ENCODE results near the gene PPP1R14C.

The PPP1R14C gene

DNA sequence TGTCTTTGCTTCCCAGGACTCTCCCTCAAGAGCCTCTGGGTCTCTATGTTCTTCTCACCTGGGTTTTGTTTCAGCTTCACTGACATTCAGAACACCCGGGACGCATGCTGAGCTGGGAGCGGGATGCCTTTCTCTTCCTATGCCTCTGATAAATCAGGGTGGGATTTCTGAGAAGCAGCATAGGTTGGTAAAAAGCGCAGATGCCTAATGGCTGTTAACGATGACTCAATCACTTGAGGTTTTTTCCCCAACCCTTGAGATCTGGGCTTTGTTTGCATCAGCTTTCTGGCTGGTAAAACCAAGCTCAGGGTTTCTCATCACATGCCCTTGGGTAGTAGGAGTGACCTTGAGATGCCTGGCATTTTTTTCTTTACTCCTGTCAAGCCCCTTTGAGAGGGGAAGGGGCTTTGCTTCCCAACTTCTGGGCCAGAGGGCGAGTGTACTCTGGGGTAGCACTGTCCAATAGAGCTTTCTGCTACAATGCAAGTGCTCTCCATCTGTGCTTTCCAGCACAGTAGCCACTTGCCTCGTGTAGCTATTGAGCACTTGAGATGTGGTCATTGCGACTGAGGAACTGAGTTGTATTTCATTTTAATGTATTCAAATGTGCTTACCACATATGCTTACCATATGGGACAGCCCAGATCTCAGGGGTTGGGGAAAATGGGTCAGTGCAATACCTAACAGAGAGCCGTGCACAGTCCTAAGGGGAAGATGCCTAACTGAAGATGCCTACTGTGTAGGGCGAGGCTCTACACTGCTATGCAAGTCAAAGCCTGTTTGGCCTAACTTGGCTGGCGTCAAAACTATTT is 69.1 kb downstream of the PPP1R14C start:
- TF ChIP-seq TAF1 (IDR thresholded peaks at IDR 0.05; ENCODE audit: low read depth) (no peak), TCF12 (IDR thresholded peaks at IDR 0.05; ENCODE audit: low read depth) (no peak), EGR1 (IDR thresholded peaks at IDR 0.05) (no peak), FOXM1 (IDR thresholded peaks at IDR 0.05; ENCODE audit: borderline replicate concordance, low read depth) (no peak), ZBTB7A (IDR thresholded peaks at IDR 0.05; ENCODE audit: low read depth) (no peak)
- TF ChIP-seq, protein P1, sequence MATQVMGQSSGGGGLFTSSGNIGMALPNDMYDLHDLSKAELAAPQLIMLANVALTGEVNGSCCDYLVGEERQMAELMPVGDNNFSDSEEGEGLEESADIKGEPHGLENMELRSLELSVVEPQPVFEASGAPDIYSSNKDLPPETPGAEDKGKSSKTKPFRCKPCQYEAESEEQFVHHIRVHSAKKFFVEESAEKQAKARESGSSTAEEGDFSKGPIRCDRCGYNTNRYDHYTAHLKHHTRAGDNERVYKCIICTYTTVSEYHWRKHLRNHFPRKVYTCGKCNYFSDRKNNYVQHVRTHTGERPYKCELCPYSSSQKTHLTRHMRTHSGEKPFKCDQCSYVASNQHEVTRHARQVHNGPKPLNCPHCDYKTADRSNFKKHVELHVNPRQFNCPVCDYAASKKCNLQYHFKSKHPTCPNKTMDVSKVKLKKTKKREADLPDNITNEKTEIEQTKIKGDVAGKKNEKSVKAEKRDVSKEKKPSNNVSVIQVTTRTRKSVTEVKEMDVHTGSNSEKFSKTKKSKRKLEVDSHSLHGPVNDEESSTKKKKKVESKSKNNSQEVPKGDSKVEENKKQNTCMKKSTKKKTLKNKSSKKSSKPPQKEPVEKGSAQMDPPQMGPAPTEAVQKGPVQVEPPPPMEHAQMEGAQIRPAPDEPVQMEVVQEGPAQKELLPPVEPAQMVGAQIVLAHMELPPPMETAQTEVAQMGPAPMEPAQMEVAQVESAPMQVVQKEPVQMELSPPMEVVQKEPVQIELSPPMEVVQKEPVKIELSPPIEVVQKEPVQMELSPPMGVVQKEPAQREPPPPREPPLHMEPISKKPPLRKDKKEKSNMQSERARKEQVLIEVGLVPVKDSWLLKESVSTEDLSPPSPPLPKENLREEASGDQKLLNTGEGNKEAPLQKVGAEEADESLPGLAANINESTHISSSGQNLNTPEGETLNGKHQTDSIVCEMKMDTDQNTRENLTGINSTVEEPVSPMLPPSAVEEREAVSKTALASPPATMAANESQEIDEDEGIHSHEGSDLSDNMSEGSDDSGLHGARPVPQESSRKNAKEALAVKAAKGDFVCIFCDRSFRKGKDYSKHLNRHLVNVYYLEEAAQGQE (IDR thresholded peaks at IDR 0.05; ENCODE audit: low read depth) = no peak
- TF ChIP-seq, protein P2, sequence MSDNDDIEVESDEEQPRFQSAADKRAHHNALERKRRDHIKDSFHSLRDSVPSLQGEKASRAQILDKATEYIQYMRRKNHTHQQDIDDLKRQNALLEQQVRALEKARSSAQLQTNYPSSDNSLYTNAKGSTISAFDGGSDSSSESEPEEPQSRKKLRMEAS (IDR thresholded peaks at IDR 0.05) = no peak

DNA sequence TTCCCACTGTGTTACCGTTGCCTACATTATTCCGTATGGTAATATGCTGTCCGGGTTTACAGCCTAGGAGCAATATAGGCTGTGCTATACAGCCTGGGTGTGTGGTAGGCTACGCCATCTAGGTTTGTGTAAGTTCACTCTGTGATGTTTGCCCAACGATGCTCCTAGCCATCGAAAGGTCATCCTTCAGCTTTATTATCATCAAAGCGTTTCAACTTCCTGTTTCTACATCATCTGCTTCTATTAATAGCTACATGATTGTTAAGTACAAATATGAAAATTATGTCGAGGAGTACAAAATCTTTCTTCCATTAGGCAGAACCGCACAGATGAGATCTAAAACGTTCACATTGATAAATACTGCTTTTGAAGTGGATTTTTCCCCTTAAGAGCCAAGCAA is 69.9 kb downstream of the PPP1R14C start:
- TF ChIP-seq EP300 (IDR thresholded peaks at IDR 0.05; ENCODE audit: borderline replicate concordance) (no peak), CREB1 (IDR thresholded peaks at IDR 0.05; ENCODE audit: low read depth) (no peak), TCF12 (IDR thresholded peaks at IDR 0.05; ENCODE audit: low read depth) (no peak), TEAD4 (IDR thresholded peaks at IDR 0.05) (no peak), CEBPB (IDR thresholded peaks at IDR 0.05) (no peak), FOXM1 (IDR thresholded peaks at IDR 0.05; ENCODE audit: borderline replicate concordance, low read depth) (no peak)

DNA sequence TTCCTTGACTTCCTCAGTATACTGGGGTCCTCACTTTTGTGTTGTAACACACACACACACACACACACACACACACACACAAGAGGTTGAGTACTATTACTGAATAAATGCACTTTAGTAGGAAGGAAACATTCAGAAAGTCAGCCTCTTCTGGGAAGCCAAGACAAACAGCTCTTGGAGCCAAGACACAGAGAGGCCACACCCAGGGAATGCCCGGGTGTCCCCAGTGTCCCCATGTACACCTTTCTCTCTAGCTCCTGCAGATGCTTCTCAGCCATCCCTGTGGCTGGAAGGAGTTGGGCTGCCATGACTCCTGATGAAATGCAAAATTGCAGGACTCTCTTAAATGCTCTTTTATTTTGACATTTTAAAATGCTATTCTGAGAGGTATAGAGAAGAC is 70.5 kb downstream of the PPP1R14C start:
- TF ChIP-seq CEBPB (IDR thresholded peaks at IDR 0.05) = no peak
- no peak for TF ChIP-seq EGR1 (IDR thresholded peaks at IDR 0.05)
- TF ChIP-seq EP300 (IDR thresholded peaks at IDR 0.05; ENCODE audit: borderline replicate concordance) = no peak
- no peak for TF ChIP-seq NFIC (IDR thresholded peaks at IDR 0.05)
- no peak for TF ChIP-seq FOXM1 (IDR thresholded peaks at IDR 0.05; ENCODE audit: borderline replicate concordance, low read depth)

DNA sequence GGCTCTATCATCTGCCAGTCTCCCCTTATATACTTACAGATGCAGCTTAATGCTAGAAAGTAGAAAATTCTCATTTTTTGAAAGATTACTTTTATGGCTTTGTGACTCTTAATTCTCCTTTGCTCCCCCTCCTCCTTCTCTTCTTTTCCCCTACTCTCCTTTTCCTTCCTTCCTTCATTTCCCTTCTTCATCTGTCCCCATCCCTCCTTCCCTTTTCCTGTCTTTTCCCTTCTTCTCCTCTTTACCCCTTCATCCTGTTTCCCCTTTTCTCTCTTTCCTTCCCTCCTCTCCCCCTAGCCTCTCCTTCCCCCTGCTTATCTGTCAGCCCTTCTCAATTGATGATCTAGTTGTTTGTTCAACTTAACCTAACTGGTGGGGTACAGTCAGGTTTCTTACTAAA is 71.5 kb downstream of the PPP1R14C start:
- TF ChIP-seq ZBTB7A (IDR thresholded peaks at IDR 0.05; ENCODE audit: low read depth) (no peak), CREB1 (IDR thresholded peaks at IDR 0.05; ENCODE audit: low read depth) (no peak), CEBPB (IDR thresholded peaks at IDR 0.05) (no peak), FOXM1 (IDR thresholded peaks at IDR 0.05; ENCODE audit: borderline replicate concordance, low read depth) (no peak)
- TF ChIP-seq, protein P1 (IDR thresholded peaks at IDR 0.05; ENCODE audit: low read depth) = no peak
- TF ChIP-seq, protein P3, sequence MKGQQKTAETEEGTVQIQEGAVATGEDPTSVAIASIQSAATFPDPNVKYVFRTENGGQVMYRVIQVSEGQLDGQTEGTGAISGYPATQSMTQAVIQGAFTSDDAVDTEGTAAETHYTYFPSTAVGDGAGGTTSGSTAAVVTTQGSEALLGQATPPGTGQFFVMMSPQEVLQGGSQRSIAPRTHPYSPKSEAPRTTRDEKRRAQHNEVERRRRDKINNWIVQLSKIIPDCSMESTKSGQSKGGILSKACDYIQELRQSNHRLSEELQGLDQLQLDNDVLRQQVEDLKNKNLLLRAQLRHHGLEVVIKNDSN (IDR thresholded peaks at IDR 0.05) = no peak

DNA sequence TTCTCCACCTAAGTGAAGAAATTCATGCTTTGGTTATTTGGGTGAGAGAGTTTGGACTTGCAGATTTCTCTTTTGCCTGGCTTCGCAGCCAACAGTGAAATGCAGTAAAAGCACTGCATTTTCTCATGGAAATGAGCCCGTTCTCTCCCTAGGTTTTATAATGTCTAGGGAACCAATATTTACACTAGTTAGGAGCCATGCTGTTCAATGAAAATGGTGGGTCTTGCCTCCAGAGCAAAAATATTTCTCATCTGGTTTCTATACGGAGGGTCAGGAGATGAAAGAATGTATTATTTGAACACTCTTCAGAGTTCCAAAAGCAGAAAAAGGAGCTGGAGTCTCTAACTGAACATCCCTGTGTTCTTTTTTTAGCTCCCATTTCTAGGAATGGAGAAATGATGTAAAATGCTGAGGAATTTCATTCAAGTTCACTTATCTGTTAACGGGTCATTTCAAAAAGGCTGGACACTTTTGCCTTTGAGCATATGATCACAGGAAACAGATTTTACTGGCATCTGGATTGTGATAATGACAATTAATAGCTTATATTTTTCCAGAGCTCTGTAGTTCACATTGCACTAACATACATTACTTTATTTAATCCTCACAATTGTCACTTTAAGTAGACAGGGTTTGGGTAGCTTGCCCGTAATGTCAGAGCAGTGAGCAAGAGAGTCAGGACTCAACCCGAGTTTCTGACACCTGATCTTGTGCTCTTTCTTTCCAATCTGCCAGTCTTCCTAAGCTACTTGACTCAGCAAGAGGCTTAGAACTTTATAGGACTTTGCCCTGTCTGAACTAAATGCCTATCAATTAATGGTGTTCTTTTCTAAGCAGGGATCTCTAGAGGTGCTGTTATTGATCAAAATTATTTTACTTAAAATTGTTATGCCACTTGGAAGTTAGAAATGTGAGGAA is 78.0 kb downstream of the PPP1R14C start:
- no peak for TF ChIP-seq TCF12 (IDR thresholded peaks at IDR 0.05; ENCODE audit: low read depth)
- no peak for TF ChIP-seq TEAD4 (IDR thresholded peaks at IDR 0.05)
- no peak for TF ChIP-seq ZBTB7A (IDR thresholded peaks at IDR 0.05; ENCODE audit: low read depth)
- TF ChIP-seq TAF1 (IDR thresholded peaks at IDR 0.05; ENCODE audit: low read depth) = no peak
- TF ChIP-seq, protein P3 (IDR thresholded peaks at IDR 0.05) = no peak
- no peak for TF ChIP-seq FOXM1 (IDR thresholded peaks at IDR 0.05; ENCODE audit: borderline replicate concordance, low read depth)
- no peak for TF ChIP-seq NFIC (IDR thresholded peaks at IDR 0.05)
- TF ChIP-seq CREB1 (IDR thresholded peaks at IDR 0.05; ENCODE audit: low read depth) = no peak
- TF ChIP-seq CEBPB (IDR thresholded peaks at IDR 0.05) = no peak
- TF ChIP-seq RAD21 (IDR thresholded peaks at IDR 0.05; ENCODE audit: low read depth) = no peak
- no peak for TF ChIP-seq EP300 (IDR thresholded peaks at IDR 0.05; ENCODE audit: borderline replicate concordance)
- no peak for TF ChIP-seq EGR1 (IDR thresholded peaks at IDR 0.05)
- TF ChIP-seq YY1 (IDR thresholded peaks at IDR 0.05; ENCODE audit: low read depth) = no peak
- TF ChIP-seq, protein P2 (IDR thresholded peaks at IDR 0.05) = no peak
- TF ChIP-seq, protein P1 (IDR thresholded peaks at IDR 0.05; ENCODE audit: low read depth) = no peak

Data from Ishikawa (cell line).